Measurements from ENCODE around the gene FNBP1L. TPM values are rescaled to one million over a fixed set of nuclear protein-coding genes. Genes with fewer than 3 reads are reported as not detected.

Gene FNBP1L
- polyA plus RNA-seq, 1 donor (not counting 4 experiments of a cell fraction or from before 2014, with no cell fraction given): 22.9 TPM

- Histone ChIP-seq H3K79me2 (ENCODE audit: control insufficient read depth, insufficient read depth, low read length) (peaks cover 81% of the 10 kb centered on the region), H3K4me1 (ENCODE audit: control insufficient read depth, extremely low read depth, insufficient read depth, low read length) (peaks cover 18% of the 10 kb centered on the region)
These were observed 136.5 kb downstream of the FNBP1L start for GRCh38 chr1:93584261-93585003.

GRCh38 chr1:93585059-93585966, 137.4 kb downstream of the FNBP1L start:
- Histone ChIP-seq H3K79me2 (ENCODE audit: control insufficient read depth, insufficient read depth, low read length) (peaks cover 82% of the 10 kb centered on the region), H3K4me1 (ENCODE audit: control insufficient read depth, extremely low read depth, insufficient read depth, low read length) (peaks cover 18% of the 10 kb centered on the region), H4K20me1 (ENCODE audit: control insufficient read depth, extremely low read depth, insufficient read depth, low read length) (peaks cover 37% of the 10 kb centered on the region), H3K27ac (ENCODE audit: control insufficient read depth, insufficient read depth, low read length) (peak overlapping the region; percentile 56), H3K4me3 (ENCODE audit: control insufficient read depth in 2 of 3, extremely low read depth in 1 of 3, insufficient read depth in 2 of 3, low read depth in 1 of 3, low read length in 3 of 3) (no peak overlapping the region), H2AFZ (ENCODE audit: control insufficient read depth, low read length) (no peak overlapping the region), H3K27me3 (ENCODE audit: control insufficient read depth, extremely low read depth, insufficient read depth, low read length) (no peaks in the 10 kb centered on the region), H3K9me1 (ENCODE audit: control insufficient read depth, extremely low read depth, insufficient read depth, low read length) (peaks cover 2% of the 10 kb centered on the region), H3K9me3 (ENCODE audit: control insufficient read depth, low read depth, low read length) (no peaks in the 10 kb centered on the region), H3K4me2 (ENCODE audit: control insufficient read depth, extremely low read depth, insufficient read depth, low read depth, low read length) (peak overlapping the region; percentile 5), H3K36me3 (ENCODE audit: control insufficient read depth in 2 of 2, extremely low read depth in 1 of 2, insufficient read depth in 2 of 2, low read length in 2 of 2) (peaks cover 58 to 82% of the 10 kb centered on the region in 2 experiments), H3K9ac (ENCODE audit: control insufficient read depth, extremely low read depth, insufficient read depth, low read length) (no peak overlapping the region)
- dilution Hi-C loops (cut with MboI; ENCODE audit: extremely low pct_ligation_motif_present, low sequenced_read_pairs): no loop called here
- FAIRE-seq (peak; percentile 43), DNase-seq (ENCODE audit: low read depth, low spot score) (no peak)
- TF ChIP-seq EZH2 (IDR thresholded peaks at IDR 0.05; ENCODE audit: low read length) (no peak), CTCF (optimal IDR thresholded peaks at IDR 0.05 in 1 of 3, IDR thresholded peaks at IDR 0.05 in 1 of 3, conservative IDR thresholded peaks at IDR 0.05 in 1 of 3; ENCODE audit: extremely low read depth in 1 of 3, insufficient read depth in 2 of 3, low read length in 3 of 3) (no peak)

More at GRCh38 chr1:93584261-93585003, 136.5 kb downstream of the FNBP1L start:
- Histone ChIP-seq H3K4me3 (ENCODE audit: control insufficient read depth in 2 of 3, extremely low read depth in 1 of 3, insufficient read depth in 2 of 3, low read depth in 1 of 3, low read length in 3 of 3) (no peak overlapping the region), H3K36me3 (ENCODE audit: control insufficient read depth in 2 of 2, extremely low read depth in 1 of 2, insufficient read depth in 2 of 2, low read length in 2 of 2) (peaks cover 56 to 82% of the 10 kb centered on the region in 2 experiments), H2AFZ (ENCODE audit: control insufficient read depth, low read length) (no peak overlapping the region), H3K4me2 (ENCODE audit: control insufficient read depth, extremely low read depth, insufficient read depth, low read depth, low read length) (no peak overlapping the region), H4K20me1 (ENCODE audit: control insufficient read depth, extremely low read depth, insufficient read depth, low read length) (peaks cover 36% of the 10 kb centered on the region), H3K9me3 (ENCODE audit: control insufficient read depth, low read depth, low read length) (no peaks in the 10 kb centered on the region), H3K27me3 (ENCODE audit: control insufficient read depth, extremely low read depth, insufficient read depth, low read length) (no peaks in the 10 kb centered on the region), H3K27ac (ENCODE audit: control insufficient read depth, insufficient read depth, low read length) (peak overlapping the region; percentile 47), H3K9me1 (ENCODE audit: control insufficient read depth, extremely low read depth, insufficient read depth, low read length) (peaks cover 2% of the 10 kb centered on the region), H3K9ac (ENCODE audit: control insufficient read depth, extremely low read depth, insufficient read depth, low read length) (no peak overlapping the region)
- no peak for DNase-seq (ENCODE audit: low read depth, low spot score)
- FAIRE-seq: peak; percentile 5
- TF ChIP-seq EZH2 (IDR thresholded peaks at IDR 0.05; ENCODE audit: low read length) (no peak), CTCF (optimal IDR thresholded peaks at IDR 0.05 in 1 of 3, IDR thresholded peaks at IDR 0.05 in 1 of 3, conservative IDR thresholded peaks at IDR 0.05 in 1 of 3; ENCODE audit: extremely low read depth in 1 of 3, insufficient read depth in 2 of 3, low read length in 3 of 3) (no peak)
- dilution Hi-C loops (cut with MboI; ENCODE audit: extremely low pct_ligation_motif_present, low sequenced_read_pairs): no loop called here
